Adrenal gland (tissue), 12 donors: ENCODE measurements around the gene C1QL1. TPM values are rescaled to one million over a fixed set of nuclear protein-coding genes. Genes with fewer than 3 reads are reported as not detected.

Source experiments
- DNase-seq, 7 donors: peaks; one replicate each; pipeline ENCODE4 v3.0.0-alpha.2; 2019 to 2020
- H3K27ac ChIP-seq, 5 donors: fragments of 200-600 bp; sonication (generic) in 4 of 5; 1 replicate in 3 of 5; 2 replicates in 2 of 5; pipeline versions ENCODE4 v1.5.1 to v1.8.0; 2016 to 2020; ENCODE audit warnings: mild to moderate bottlenecking in 1 of 5
- H3K27me3 ChIP-seq: fragments of 200-600 bp; 2 replicates; pipeline ENCODE4 v1.8.0; 2021
- H3K36me3 ChIP-seq, 2 donors: fragments of 200-600 bp; replicated peaks in 1 of 2; 1 replicate in 1 of 2; 2 replicates in 1 of 2; pipeline versions ENCODE4 v1.5.1 to v1.8.0; 2018 to 2022
- H3K4me1 ChIP-seq, 2 donors: fragments of 200-600 bp; replicated peaks in 1 of 2; 1 replicate in 1 of 2; 2 replicates in 1 of 2; pipeline versions ENCODE4 v1.5.1 to v1.8.0; 2018 to 2021
- H3K4me3 ChIP-seq, 4 donors: fragments of 200-600 bp; sonication (generic) in 3 of 4; one replicate each; pipeline ENCODE4 v1.5.1; 2016 to 2018
- H3K9me3 ChIP-seq, 3 donors: fragments of 200-600 bp; sonication (generic) in 1 of 3; replicated peaks in 1 of 3; 1 replicate in 2 of 3; 2 replicates in 1 of 3; pipeline versions ENCODE4 v1.5.1 to v1.8.0; 2016 to 2021
- CTCF ChIP-seq, 6 experiments: fragments of 450-650 bp in 4 of 6; fragments of 200-600 bp in 2 of 6; sonication (generic) in 1 of 6; IDR thresholded peaks; 1 replicate in 5 of 6; 2 replicates in 1 of 6; pipeline versions ENCODE4 v1.5.1 to v1.8.0; 2016 to 2021; ENCODE audit warnings: antibody characterized with exemption in 6 of 6, mild to moderate bottlenecking in 2 of 6, moderate library complexity in 1 of 6
- POLR2A ChIP-seq, 2 donors: fragments of 450-650 bp; IDR thresholded peaks; one replicate each; pipeline ENCODE4 v1.6.1; 2017; ENCODE audit warnings: antibody characterized with exemption in 2 of 2, mild to moderate bottlenecking in 2 of 2, moderate library complexity in 1 of 2
- WGBS, 4 donors: extraction: QIAGEN DNeasy Blood & Tissue Kit in 2 of 4; methylation state at CpG; one replicate each; pipeline versions ENCODE4 v1.1.5 to v1.1.7; 2013 to 2017; 5-methylcytosine and 5-hydroxymethylcytosine counted together
- intact Hi-C, 2 donors: fragments of 100-400 bp; cut with DNase I; formaldehyde crosslinking; loops; one replicate each; pipeline versions ENCODE4 v1.14.1 to v1.15.0; 2022 to 2023
- polyA plus RNA-seq, 3 donors: library from polyadenylated mRNA; stranded (reverse); fragments of 200-250 nt in 2 of 3; fragments of 350-450 nt in 1 of 3; fragmentation: Illumina TruSeq in 1 of 3; extraction: RNeasy Lipid Tissue Mini Kit (QIAGEN cat#74804) in 1 of 3; gene quantifications; one replicate each; pipeline ENCODE4 v1.2.3, GENCODE V29; 2013 to 2014
- total RNA-seq, 9 donors: library from RNA; depleted of rRNA in 4 of 9; stranded (reverse); fragments of >200 nt in 4 of 9; fragments of 120-200 nt in 1 of 9; fragmentation: NEBNext Ultra II Directional in 1 of 9; extraction: Animal tissue kit (Norgen Biotek cat#: 25700) in 1 of 9; gene quantifications; one replicate each; pipeline versions ENCODE4 v1.1.0 to v1.2.4, GENCODE V29; 2013 to 2023
- donor health status: healthy with polysubstance abuse.
- donor health status: Bipolar disorder and iron deficiency.
- donor health status: DM: yes; HTN: yes; CAD: no.
- donor health status: DM: no; HTN: no; CAD: no.
- donor health status: DM: no; HTN: no; CAD: no.
- donor health status: DM: yes; HTN: yes; CAD: no.

The C1QL1 gene
- total and polyA plus RNA-seq, 12 donors = 0.27 to 3.3 (median 1.1) TPM; not detected in 4

- 83 to 90% (median 84%) methylated on average over 12 to 17 of the region's 17 CpGs for WGBS, 4 donors
- no peak overlapping the region for H3K4me3 ChIP-seq
- no peaks in the 10 kb centered on the region for H3K27me3 ChIP-seq
- no peak overlapping the region for H3K27ac ChIP-seq
- TF ChIP-seq CTCF (IDR thresholded peaks at IDR 0.05) = no peak
- no peak for TF ChIP-seq POLR2A (IDR thresholded peaks at IDR 0.05)
- no peaks in the 10 kb centered on the region for H3K9me3 ChIP-seq
- DNase-seq = no peak
- no peaks in the 10 kb centered on the region for H3K36me3 ChIP-seq
- no peaks in the 10 kb centered on the region for H3K4me1 ChIP-seq
- intact Hi-C loops = no loop called here
Measured at GRCh38 chr17:44989552-44990138, 21.5 kb upstream of the C1QL1 start.

GRCh38 chr17:44988044-44988942 lies 20.2 kb upstream of the C1QL1 start:
- Histone ChIP-seq H3K4me3 (no peak overlapping the region), H3K4me1 (no peaks in the 10 kb centered on the region), H3K27me3 (no peaks in the 10 kb centered on the region), H3K36me3 (no peaks in the 10 kb centered on the region), H3K9me3 (no peaks in the 10 kb centered on the region), H3K27ac (no peak overlapping the region)
- 61 to 70% (median 65%) methylated on average over 31 to 34 of the region's 34 CpGs for WGBS, 4 donors
- intact Hi-C loops = no loop called here
- no peak for DNase-seq
- no peak for TF ChIP-seq CTCF (IDR thresholded peaks at IDR 0.05)
- TF ChIP-seq POLR2A (IDR thresholded peaks at IDR 0.05) = no peak

- intact Hi-C loops = no loop called here
- TF ChIP-seq CTCF (IDR thresholded peaks at IDR 0.05) (no peak), POLR2A (IDR thresholded peaks at IDR 0.05) (no peak)
- H3K4me3 ChIP-seq = no peak overlapping the region
- 70 to 93% (median 82%) methylated on average over 3 to 4 of the region's 4 CpGs for WGBS, 4 donors
- H3K9me3 ChIP-seq = no peaks in the 10 kb centered on the region
- H3K27me3 ChIP-seq = no peaks in the 10 kb centered on the region
- H3K4me1 ChIP-seq = peaks cover 0 to 3% of the 10 kb centered on the region in 2 donors
- H3K36me3 ChIP-seq = no peaks in the 10 kb centered on the region
- H3K27ac ChIP-seq = no peak overlapping the region
- DNase-seq = no peak
Measured at GRCh38 chr17:44983563-44983962, 15.5 kb upstream of the C1QL1 start.

- no peaks in the 10 kb centered on the region for H3K9me3 ChIP-seq
- no peaks in the 10 kb centered on the region for H3K27me3 ChIP-seq
- no peak overlapping the region for H3K4me3 ChIP-seq
- no peak for DNase-seq
- WGBS, 4 donors = 91 to 97% (median 95%) methylated on average over 3 of the region's 3 CpGs
- intact Hi-C loops = no loop called here
- peaks cover 0 to 3% of the 10 kb centered on the region in 2 donors for H3K4me1 ChIP-seq
- no peak overlapping the region for H3K27ac ChIP-seq
- TF ChIP-seq POLR2A (IDR thresholded peaks at IDR 0.05) = no peak
- no peak for TF ChIP-seq CTCF (IDR thresholded peaks at IDR 0.05)
- no peaks in the 10 kb centered on the region for H3K36me3 ChIP-seq
Measured at GRCh38 chr17:44982113-44982702, 14.1 kb upstream of the C1QL1 start.
